PC-9 (cell line): ENCODE data around the gene SNX33. TPM values are rescaled to one million over a fixed set of nuclear protein-coding genes. Genes with fewer than 3 reads are reported as not detected.

ENCODE experiments used
- BruUV-seq: library from RNA; stranded (reverse); fragments of 400-500 nt; replicated peaks from 2 replicates; lab custom pipeline; 2021; lab: Mats Ljungman, UMichigan
- CTCF ChIA-PET: fragments of 300-600 bp; sonication (Branson Sonifier 250); formaldehyde crosslinking; loops from one replicate; lab custom pipeline; 2022; ENCODE audit warnings: antibody characterized with exemption; lab: Charles Lee
- POLR2A ChIA-PET: fragments of 300-600 bp; sonication (Branson Sonifier 250); formaldehyde crosslinking; loops from one replicate; lab custom pipeline; 2022; ENCODE audit warnings: antibody characterized with exemption; ENCODE audit not compliant: unreplicated experiment; lab: Charles Lee
- DNase-seq, 2 experiments: peaks; one replicate each; pipeline versions ENCODE4 v3.0.0 to v3.0.0-alpha.2; 2015 to 2022; ENCODE audit warnings: mixed read lengths in 1 of 2
- H2AFZ ChIP-seq: fragments of 200-600 bp; sonication (generic); 2 replicates; pipeline ENCODE4 v1.8.1; 2017; ENCODE audit warnings: antibody characterized with exemption
- H3F3A ChIP-seq: fragments of 200-600 bp; sonication (generic); 2 replicates; pipeline ENCODE4 v1.8.1; 2017; ENCODE audit warnings: antibody characterized with exemption, mild to moderate bottlenecking, low read depth; ENCODE audit not compliant: insufficient read depth
- H3K27ac ChIP-seq: fragments of 200-600 bp; sonication (generic); 2 replicates; pipeline ENCODE4 v1.6.1; 2016; ENCODE audit warnings: mixed run types
- H3K27me3 ChIP-seq: fragments of 200-600 bp; sonication (generic); 2 replicates; pipeline ENCODE4 v1.6.1; 2016; ENCODE audit warnings: low read depth, mixed run types; ENCODE audit not compliant: insufficient read depth
- H3K36me3 ChIP-seq: fragments of 200-600 bp; sonication (generic); 2 replicates; pipeline ENCODE4 v1.6.1; 2016; ENCODE audit warnings: low read depth, mixed run types
- H3K4me1 ChIP-seq: fragments of 200-600 bp; sonication (generic); replicated peaks from 2 replicates; pipeline ENCODE4 v1.6.1; 2016; ENCODE audit warnings: mixed run types; ENCODE audit not compliant: insufficient read depth
- H3K4me2 ChIP-seq: fragments of 200-600 bp; sonication (generic); 2 replicates; pipeline ENCODE4 v1.6.1; 2017; ENCODE audit warnings: mixed run types
- H3K4me3 ChIP-seq: fragments of 200-600 bp; sonication (generic); 2 replicates; pipeline ENCODE4 v1.6.1; 2016; ENCODE audit warnings: mixed run types
- H3K79me2 ChIP-seq: fragments of 200-600 bp; sonication (generic); 2 replicates; pipeline ENCODE4 v1.6.1; 2017; ENCODE audit warnings: low read depth, mixed run types
- H3K9me2 ChIP-seq: fragments of 200-600 bp; sonication (generic); 2 replicates; pipeline ENCODE4 v1.8.1; 2017; ENCODE audit warnings: mild to moderate bottlenecking; ENCODE audit not compliant: insufficient read depth
- H3K9me3 ChIP-seq: fragments of 200-600 bp; sonication (generic); 2 replicates; pipeline ENCODE4 v1.8.1; 2016; ENCODE audit warnings: low read depth; ENCODE audit not compliant: insufficient read depth
- H4K20me1 ChIP-seq: fragments of 200-600 bp; sonication (generic); 2 replicates; pipeline ENCODE4 v1.8.1; 2017; ENCODE audit not compliant: insufficient read depth
- EZH2 ChIP-seq: fragments of 200-600 bp; sonication (generic); IDR thresholded peaks from 2 replicates; pipeline ENCODE4 v1.8.0; 2017; ENCODE audit warnings: antibody characterized with exemption, low read depth
- intact Hi-C: fragments of 100-400 bp; cut with micrococcal nuclease; formaldehyde crosslinking; loops from one replicate; pipeline ENCODE4 v1.10.0; 2022; ENCODE audit not compliant: unreplicated experiment
- total RNA-seq: library from RNA; stranded (reverse); gene quantifications from 2 replicates; pipeline ENCODE4 v1.2.3, GENCODE V29; 2021
- TF ChIP-seq, protein P1 (sequence below): fragments of 200-600 bp; sonication (generic); conservative IDR thresholded peaks from 2 replicates; pipeline ENCODE4 v1.6.1; 2017; ENCODE audit warnings: mixed run types, antibody characterized with exemption, mild to moderate bottlenecking, moderate library complexity

SNX33 gene
- total RNA-seq, 1 experiment from 2014 or later = 27.8 TPM

- BruUV-seq = no TSS peak
- Histone ChIP-seq H3K4me1 (peaks cover 32% of the 10 kb centered on the region), H3K36me3 (no peaks in the 10 kb centered on the region; the same call in 1 of the 2 replicates), H2AFZ (no peak overlapping the region), H4K20me1 (peaks cover 8% of the 10 kb centered on the region), H3K4me3 (no peak overlapping the region), H3K4me2 (no peak overlapping the region; the same call in 1 of the 2 replicates), H3K27ac (no peak overlapping the region), H3K79me2 (peaks cover 44% of the 10 kb centered on the region), H3K27me3 (no peaks in the 10 kb centered on the region), H3F3A (peaks cover 21% of the 10 kb centered on the region), H3K9me2 (no peaks in the 10 kb centered on the region), H3K9me3 (no peaks in the 10 kb centered on the region)
- CTCF ChIA-PET = interaction anchor here (0.6 kb wide), 2 partner anchors 185 to 904 kb away, joined by 3 to 5 read pairs; partner anchors contain the start of gene SIN3A
- POLR2A ChIA-PET = interaction anchor here (0.8 to 0.9 kb wide), 2 partner anchors 9 to 185 kb away, joined by 6 to 20 read pairs; no protein-coding TSS in a partner anchor
- intact Hi-C loops = no loop called here
- TF ChIP-seq, protein P1, sequence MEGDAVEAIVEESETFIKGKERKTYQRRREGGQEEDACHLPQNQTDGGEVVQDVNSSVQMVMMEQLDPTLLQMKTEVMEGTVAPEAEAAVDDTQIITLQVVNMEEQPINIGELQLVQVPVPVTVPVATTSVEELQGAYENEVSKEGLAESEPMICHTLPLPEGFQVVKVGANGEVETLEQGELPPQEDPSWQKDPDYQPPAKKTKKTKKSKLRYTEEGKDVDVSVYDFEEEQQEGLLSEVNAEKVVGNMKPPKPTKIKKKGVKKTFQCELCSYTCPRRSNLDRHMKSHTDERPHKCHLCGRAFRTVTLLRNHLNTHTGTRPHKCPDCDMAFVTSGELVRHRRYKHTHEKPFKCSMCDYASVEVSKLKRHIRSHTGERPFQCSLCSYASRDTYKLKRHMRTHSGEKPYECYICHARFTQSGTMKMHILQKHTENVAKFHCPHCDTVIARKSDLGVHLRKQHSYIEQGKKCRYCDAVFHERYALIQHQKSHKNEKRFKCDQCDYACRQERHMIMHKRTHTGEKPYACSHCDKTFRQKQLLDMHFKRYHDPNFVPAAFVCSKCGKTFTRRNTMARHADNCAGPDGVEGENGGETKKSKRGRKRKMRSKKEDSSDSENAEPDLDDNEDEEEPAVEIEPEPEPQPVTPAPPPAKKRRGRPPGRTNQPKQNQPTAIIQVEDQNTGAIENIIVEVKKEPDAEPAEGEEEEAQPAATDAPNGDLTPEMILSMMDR = no peak
- no peak for TF ChIP-seq EZH2
- DNase-seq = no peak
Observed at GRCh38 chr15:75636026-75636425, 11.7 kb upstream of the SNX33 start.

GRCh38 chr15:75637245-75638009 is 10.3 kb upstream of the SNX33 start:
- Histone ChIP-seq H2AFZ (no peak overlapping the region), H3K4me2 (peak overlapping the region; percentile 83), H3K9me3 (no peaks in the 10 kb centered on the region), H3F3A (peaks cover 23% of the 10 kb centered on the region), H3K79me2 (peaks cover 44% of the 10 kb centered on the region), H4K20me1 (peaks cover 8% of the 10 kb centered on the region), H3K4me3 (peak overlapping the region; percentile 88; the same call in 1 of the 2 replicates), H3K36me3 (no peaks in the 10 kb centered on the region; the same call in 1 of the 2 replicates), H3K9me2 (no peaks in the 10 kb centered on the region), H3K27ac (no peak overlapping the region), H3K4me1 (peaks cover 38% of the 10 kb centered on the region), H3K27me3 (no peaks in the 10 kb centered on the region)
- POLR2A ChIA-PET = no interaction called here
- BruUV-seq = no TSS peak
- TF ChIP-seq, protein P1 = no peak
- TF ChIP-seq EZH2 = no peak
- intact Hi-C loops = no loop called here
- CTCF ChIA-PET = interaction anchor here (0.6 to 0.9 kb wide), 3 partner anchors 10 to 104 kb away, joined by 4 to 7 read pairs (median 6); partner anchors contain the start of gene SNX33
- DNase-seq = no peak

DNA sequence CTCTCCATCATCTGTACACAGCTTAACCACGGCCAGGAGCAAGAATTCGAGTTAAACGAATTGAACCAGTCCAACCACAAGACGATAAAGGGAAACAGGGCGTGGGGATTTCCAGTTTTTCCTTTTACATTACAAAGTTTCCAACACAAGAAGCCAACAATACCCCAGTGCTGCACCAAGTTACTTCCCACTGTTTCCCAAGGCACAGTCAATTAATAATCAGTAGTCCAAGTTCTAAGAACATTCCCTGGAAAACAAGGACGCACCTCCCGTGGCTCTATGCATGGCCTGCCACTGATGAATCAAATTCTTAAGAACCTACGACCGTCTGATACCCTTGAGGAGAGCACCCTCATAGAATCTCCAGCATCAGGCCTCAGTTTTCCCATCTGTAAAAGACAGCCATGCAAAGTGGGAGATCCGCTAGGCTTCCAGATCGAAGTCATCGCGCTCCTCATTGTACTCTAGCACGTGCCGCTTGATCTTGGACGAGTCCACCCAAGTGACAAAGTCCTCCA is 8.5 kb upstream of the SNX33 start:
- H2AFZ ChIP-seq = peak overlapping the region; percentile 83
- peaks cover 44% of the 10 kb centered on the region for H3K79me2 ChIP-seq
- H3K4me3 ChIP-seq = peak overlapping the region; percentile 88
- H3K27ac ChIP-seq = peak overlapping the region; percentile 46
- peaks cover 38% of the 10 kb centered on the region for H3K4me1 ChIP-seq
- no peaks in the 10 kb centered on the region for H3K9me3 ChIP-seq
- peaks cover 23% of the 10 kb centered on the region for H3F3A ChIP-seq
- no peak for TF ChIP-seq EZH2
- TF ChIP-seq, protein P1 = no peak
- intact Hi-C loops = no loop called here
- peaks cover 8% of the 10 kb centered on the region for H4K20me1 ChIP-seq
- H3K9me2 ChIP-seq = no peaks in the 10 kb centered on the region
- TSS peak; percentile 62 for BruUV-seq
- ChIA-PET POLR2A (interaction anchor here (0.6 to 1.2 kb wide), 7 partner anchors 14 to 547 kb away, joined by 3 to 21 read pairs (median 3); partner anchors contain the start of genes SIN3A and SNUPN), CTCF (no interaction called here)
- no peaks in the 10 kb centered on the region; the same call in 1 of the 2 replicates for H3K36me3 ChIP-seq
- DNase-seq = no peak
- no peaks in the 10 kb centered on the region for H3K27me3 ChIP-seq
- peak overlapping the region; percentile 83 for H3K4me2 ChIP-seq
